Thoracic aorta (tissue), 2 donors: ENCODE results near the gene SELENOW. TPM values are rescaled to one million over a fixed set of nuclear protein-coding genes. Genes with fewer than 3 reads are reported as not detected.
"Not testable (repeated sequence)": the region's sequence is repeated elsewhere in the genome, so short reads cannot be mapped to it uniquely, and the experiment has no call there.

ENCODE experiments used
- ATAC-seq: fragments of 150-250 bp; one replicate; pipeline ENCODE4 v1.8.0; 2017; ENCODE audit warnings: low read depth; ENCODE audit not compliant: insufficient number of reproducible peaks, low FRiP score
- DNase-seq: peaks from one replicate; pipeline ENCODE4 v3.0.0-alpha.2; 2020; ENCODE audit warnings: low spot score
- H3K27ac ChIP-seq, 2 donors: fragments of 200-600 bp; sonication (generic); 1 replicate in 1 of 2; 2 replicates in 1 of 2; pipeline ENCODE4 v1.5.1; 2016; ENCODE audit warnings: mild to moderate bottlenecking in 2 of 2, moderate library complexity in 2 of 2
- H3K27me3 ChIP-seq: fragments of 200-600 bp; sonication (generic); replicated peaks from 2 replicates; pipeline ENCODE4 v1.6.0; 2016; ENCODE audit warnings: mild to moderate bottlenecking; ENCODE audit not compliant: insufficient read depth
- H3K36me3 ChIP-seq: fragments of 200-600 bp; sonication (generic); one replicate; pipeline ENCODE4 v1.5.1; 2016
- H3K4me1 ChIP-seq, 2 donors: fragments of 200-600 bp; sonication (generic); 1 replicate in 1 of 2; 2 replicates in 1 of 2; pipeline versions ENCODE4 v1.5.1 to v1.6.0; 2016; ENCODE audit warnings: low read depth in 2 of 2, mild to moderate bottlenecking in 1 of 2; ENCODE audit not compliant: control insufficient read depth in 1 of 2
- H3K4me3 ChIP-seq: fragments of 200-600 bp; sonication (generic); 2 replicates; pipeline ENCODE4 v1.5.1; 2016; ENCODE audit warnings: mild to moderate bottlenecking
- H3K9me3 ChIP-seq: fragments of 200-600 bp; sonication (generic); 2 replicates; pipeline ENCODE4 v1.5.1; 2016
- total RNA-seq, 2 donors: library from RNA; depleted of rRNA; stranded (reverse); fragments of >200 nt; gene quantifications; one replicate each; pipeline versions ENCODE4 v1.1.0 to v1.2.3, GENCODE V29; 2016
- TF ChIP-seq, protein P1 (sequence below): fragments of 200-600 bp; sonication (generic); IDR thresholded peaks from one replicate; pipeline ENCODE4 v1.5.1; 2019; ENCODE audit warnings: antibody characterized with exemption

The SELENOW gene
- total RNA-seq, 2 donors from 2014 or later: 504 to 1,102 TPM

DNA sequence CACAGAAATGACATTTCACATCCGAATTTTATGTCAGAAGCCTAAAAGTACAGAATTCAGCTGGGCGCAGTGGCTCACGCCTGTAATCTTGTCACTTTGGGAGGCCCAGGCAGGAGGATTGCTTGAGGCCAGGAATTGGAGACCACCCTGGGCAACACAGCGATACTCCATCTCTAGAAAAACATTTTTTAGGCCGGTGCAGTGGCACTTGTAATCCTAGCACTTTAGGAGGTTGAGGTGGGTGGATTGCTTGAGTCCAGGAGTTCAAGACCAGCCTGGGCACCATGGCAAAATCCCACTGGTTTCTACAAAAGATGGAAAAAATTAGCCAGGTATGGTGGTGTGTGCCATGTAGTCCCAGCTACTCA lies 17.9 kb upstream of the SELENOW start:
- ATAC-seq: no peak
- Histone ChIP-seq H3K4me1 (no peaks in the 10 kb centered on the region), H3K27ac (no peak overlapping the region), H3K9me3 (no peaks in the 10 kb centered on the region), H3K27me3 (no peaks in the 10 kb centered on the region), H3K36me3 (peaks cover 30% of the 10 kb centered on the region), H3K4me3 (no peak overlapping the region)
- no peak for DNase-seq
- TF ChIP-seq, protein P1, sequence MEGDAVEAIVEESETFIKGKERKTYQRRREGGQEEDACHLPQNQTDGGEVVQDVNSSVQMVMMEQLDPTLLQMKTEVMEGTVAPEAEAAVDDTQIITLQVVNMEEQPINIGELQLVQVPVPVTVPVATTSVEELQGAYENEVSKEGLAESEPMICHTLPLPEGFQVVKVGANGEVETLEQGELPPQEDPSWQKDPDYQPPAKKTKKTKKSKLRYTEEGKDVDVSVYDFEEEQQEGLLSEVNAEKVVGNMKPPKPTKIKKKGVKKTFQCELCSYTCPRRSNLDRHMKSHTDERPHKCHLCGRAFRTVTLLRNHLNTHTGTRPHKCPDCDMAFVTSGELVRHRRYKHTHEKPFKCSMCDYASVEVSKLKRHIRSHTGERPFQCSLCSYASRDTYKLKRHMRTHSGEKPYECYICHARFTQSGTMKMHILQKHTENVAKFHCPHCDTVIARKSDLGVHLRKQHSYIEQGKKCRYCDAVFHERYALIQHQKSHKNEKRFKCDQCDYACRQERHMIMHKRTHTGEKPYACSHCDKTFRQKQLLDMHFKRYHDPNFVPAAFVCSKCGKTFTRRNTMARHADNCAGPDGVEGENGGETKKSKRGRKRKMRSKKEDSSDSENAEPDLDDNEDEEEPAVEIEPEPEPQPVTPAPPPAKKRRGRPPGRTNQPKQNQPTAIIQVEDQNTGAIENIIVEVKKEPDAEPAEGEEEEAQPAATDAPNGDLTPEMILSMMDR: no peak

DNA sequence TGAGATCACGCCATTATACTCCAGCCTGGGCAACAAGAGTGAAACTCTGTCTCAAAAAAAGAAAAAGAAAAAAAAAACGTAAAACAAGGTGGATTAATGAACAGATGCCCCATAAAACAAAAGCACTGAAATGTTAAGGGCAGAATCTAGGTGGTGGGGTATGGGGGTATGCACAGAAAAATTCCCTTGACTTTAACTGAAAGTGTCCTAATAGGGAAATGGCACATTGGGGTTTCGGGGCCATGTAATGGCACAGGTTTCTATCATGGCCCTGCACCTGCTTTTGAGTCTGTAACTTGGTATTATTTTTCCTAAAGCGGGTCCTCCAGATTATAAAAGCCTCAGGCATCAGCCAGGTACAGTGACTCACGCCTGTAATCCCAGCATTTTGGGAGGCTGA lies 16.9 kb upstream of the SELENOW start:
- no peak overlapping the region for H3K27ac ChIP-seq
- DNase-seq: no peak
- no peaks in the 10 kb centered on the region for H3K9me3 ChIP-seq
- TF ChIP-seq, protein P1: no peak
- peaks cover 21% of the 10 kb centered on the region for H3K36me3 ChIP-seq
- H3K27me3 ChIP-seq: no peaks in the 10 kb centered on the region
- no peak overlapping the region for H3K4me3 ChIP-seq
- H3K4me1 ChIP-seq: no peaks in the 10 kb centered on the region
- ATAC-seq: no peak

DNA sequence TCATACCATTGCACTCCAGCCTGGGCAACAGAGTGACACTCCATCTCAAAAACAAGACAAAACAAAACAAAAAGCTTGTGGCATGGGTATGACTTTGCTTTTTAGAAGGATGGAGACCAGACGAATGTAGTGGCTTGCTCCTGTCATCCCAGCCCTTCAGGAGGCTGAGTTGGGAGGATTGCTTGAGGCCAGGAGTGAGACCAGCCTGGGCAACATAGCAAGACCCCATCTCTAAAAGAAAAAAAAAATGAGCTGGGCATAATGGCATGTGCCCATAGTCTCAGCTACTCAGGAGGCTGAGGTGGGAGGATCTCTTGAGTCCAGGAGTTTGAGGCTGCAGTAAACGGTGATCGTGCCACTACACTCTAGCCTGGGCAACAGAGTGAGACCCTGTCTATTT lies 16.4 kb upstream of the SELENOW start:
- no peak overlapping the region for H3K27ac ChIP-seq
- no peak overlapping the region for H3K4me3 ChIP-seq
- H3K27me3 ChIP-seq: no peaks in the 10 kb centered on the region
- no peaks in the 10 kb centered on the region for H3K9me3 ChIP-seq
- TF ChIP-seq, protein P1: no peak
- H3K4me1 ChIP-seq: no peaks in the 10 kb centered on the region
- ATAC-seq (no peak), DNase-seq (no peak)
- H3K36me3 ChIP-seq: peaks cover 15% of the 10 kb centered on the region

DNA sequence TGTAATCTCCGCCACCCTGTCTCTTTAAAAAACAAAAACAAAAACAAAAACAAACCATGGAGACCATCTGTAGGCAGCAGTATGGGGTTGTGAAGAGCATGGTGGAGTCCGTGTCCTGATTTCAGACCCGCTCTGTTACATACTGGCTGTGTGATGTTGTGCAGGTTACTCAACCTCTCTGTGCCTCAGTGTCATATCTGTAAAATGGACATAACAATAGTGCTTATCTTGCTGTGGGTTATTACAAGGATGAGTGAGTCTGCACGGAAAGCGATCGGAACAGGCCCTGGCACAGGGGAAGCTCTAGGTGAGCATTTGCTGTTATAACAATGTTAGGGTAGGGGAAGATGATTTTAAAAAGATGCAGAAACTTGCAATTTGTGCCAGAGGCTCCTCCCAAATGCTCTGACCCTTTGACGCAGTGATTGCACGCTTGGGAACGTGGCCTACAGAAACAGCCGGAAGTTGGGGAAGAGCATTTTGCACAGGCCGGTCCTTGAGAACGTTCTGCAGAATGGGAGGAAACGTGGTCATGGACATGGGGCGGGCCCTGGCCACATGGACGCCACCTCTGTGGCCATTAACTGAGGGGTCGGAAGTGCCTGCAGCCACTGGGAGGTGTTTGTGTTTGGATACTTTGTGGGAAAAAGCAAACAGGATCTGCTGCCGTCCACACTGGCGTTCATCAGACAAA lies 15.7 kb upstream of the SELENOW start:
- no peak overlapping the region for H3K4me3 ChIP-seq
- no peak for DNase-seq
- TF ChIP-seq, protein P1: no peak
- no peak overlapping the region for H3K27ac ChIP-seq
- ATAC-seq: no peak
- H3K27me3 ChIP-seq: no peaks in the 10 kb centered on the region
- H3K9me3 ChIP-seq: no peaks in the 10 kb centered on the region
- peaks cover 10% of the 10 kb centered on the region for H3K36me3 ChIP-seq
- H3K4me1 ChIP-seq: no peaks in the 10 kb centered on the region

DNA sequence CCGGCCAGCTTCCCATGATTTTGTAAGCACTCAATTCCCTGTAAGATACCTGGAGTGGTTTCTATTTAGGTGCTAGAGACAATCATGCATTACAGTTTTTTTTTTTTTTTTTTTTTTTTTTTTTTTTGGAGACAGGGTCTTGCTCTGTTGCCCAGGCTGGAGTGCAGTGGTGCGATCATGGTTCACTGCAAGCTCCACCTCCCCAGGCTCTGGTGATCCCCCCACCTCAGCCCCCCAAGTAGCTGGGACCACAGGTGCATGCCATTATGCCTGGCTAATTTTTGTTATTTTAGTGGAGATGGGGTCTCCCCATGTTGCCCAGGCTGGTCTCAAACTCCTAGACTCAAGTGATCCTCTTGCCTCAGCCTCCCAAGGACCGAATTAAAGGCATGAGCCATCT lies 13.8 kb upstream of the SELENOW start:
- H3K4me3 ChIP-seq, DNase-seq, ATAC-seq, H3K36me3 ChIP-seq, H3K4me1 ChIP-seq, H3K9me3 ChIP-seq, H3K27ac ChIP-seq, H3K27me3 ChIP-seq: not testable (repeated sequence)
